GM21576 (cell line): ENCODE measurements around the gene PHACTR1.

ENCODE experiments used
- ATAC-seq: cut with Tn5 transposase; IDR thresholded peaks from one replicate; pipeline ENCODE4 v1.9.1; 2021; ENCODE audit warnings: mild to moderate bottlenecking, moderate library complexity; ENCODE audit not compliant: unreplicated experiment

The PHACTR1 gene

GRCh38 chr6:12844284-12845223, 128.0 kb downstream of the PHACTR1 start:
- ATAC-seq, result no peak

GRCh38 chr6:12845224-12846004, 128.8 kb downstream of the PHACTR1 start:
- ATAC-seq, result no peak

GRCh38 chr6:12848964-12849808, 132.6 kb downstream of the PHACTR1 start:
- ATAC-seq, result no peak

- ATAC-seq, result no peak
Observed at GRCh38 chr6:12849809-12850198, 133.2 kb downstream of the PHACTR1 start.

- no peak for ATAC-seq
Observed at GRCh38 chr6:12851123-12851695, 134.6 kb downstream of the PHACTR1 start.

- ATAC-seq, result no peak
Observed at GRCh38 chr6:12861603-12862002, 145.0 kb downstream of the PHACTR1 start.

- ATAC-seq, result no peak
Observed at GRCh38 chr6:12865117-12865516, 148.6 kb downstream of the PHACTR1 start.

- no peak for ATAC-seq
Observed at GRCh38 chr6:12865671-12866181, 149.2 kb downstream of the PHACTR1 start.

- ATAC-seq, result no peak
Observed at GRCh38 chr6:12866422-12867029, 150.0 kb downstream of the PHACTR1 start.

- ATAC-seq, result no peak
Observed at GRCh38 chr6:12869816-12870432, 153.4 kb downstream of the PHACTR1 start.

GRCh38 chr6:12873691-12874090, 157.1 kb downstream of the PHACTR1 start:
- ATAC-seq, result no peak

GRCh38 chr6:12875051-12875450, 158.5 kb downstream of the PHACTR1 start:
- no peak for ATAC-seq

- ATAC-seq, result no peak
Observed at GRCh38 chr6:12878741-12879140, 162.2 kb downstream of the PHACTR1 start.

GRCh38 chr6:12882761-12883290, 166.3 kb downstream of the PHACTR1 start:
- ATAC-seq, result no peak

GRCh38 chr6:12884983-12885382, 168.4 kb downstream of the PHACTR1 start:
- no peak for ATAC-seq

GRCh38 chr6:12886961-12887775, 170.6 kb downstream of the PHACTR1 start:
- no peak for ATAC-seq

GRCh38 chr6:12890171-12890790, 173.7 kb downstream of the PHACTR1 start:
- ATAC-seq, result no peak

- no peak for ATAC-seq
Observed at GRCh38 chr6:12891595-12891994, 175.0 kb downstream of the PHACTR1 start.
